ENCODE results near the gene MGAT2.

DNA sequence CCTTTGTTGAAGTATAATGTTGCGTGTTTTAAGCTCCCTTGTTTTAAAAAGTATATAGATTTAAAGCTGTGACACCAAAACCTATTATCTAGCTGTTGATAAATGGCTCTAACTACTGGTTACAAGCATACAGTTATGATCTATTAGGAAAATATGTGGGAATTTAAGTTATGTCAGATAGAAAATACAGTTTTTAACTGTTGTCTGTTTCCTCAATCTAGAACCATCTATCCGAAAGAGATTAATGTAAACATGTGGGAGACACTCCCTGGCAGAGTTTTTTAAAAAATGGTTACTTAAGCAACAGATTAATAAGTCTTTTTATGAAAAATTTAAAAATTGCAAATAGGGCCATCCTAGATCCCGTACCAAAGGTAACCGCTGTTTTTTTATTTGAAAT is 8.3 kb upstream of the MGAT2 start:
- no peak for TF ChIP-seq POLR2A (IDR thresholded peaks at IDR 0.05)
- TF ChIP-seq, protein P1, sequence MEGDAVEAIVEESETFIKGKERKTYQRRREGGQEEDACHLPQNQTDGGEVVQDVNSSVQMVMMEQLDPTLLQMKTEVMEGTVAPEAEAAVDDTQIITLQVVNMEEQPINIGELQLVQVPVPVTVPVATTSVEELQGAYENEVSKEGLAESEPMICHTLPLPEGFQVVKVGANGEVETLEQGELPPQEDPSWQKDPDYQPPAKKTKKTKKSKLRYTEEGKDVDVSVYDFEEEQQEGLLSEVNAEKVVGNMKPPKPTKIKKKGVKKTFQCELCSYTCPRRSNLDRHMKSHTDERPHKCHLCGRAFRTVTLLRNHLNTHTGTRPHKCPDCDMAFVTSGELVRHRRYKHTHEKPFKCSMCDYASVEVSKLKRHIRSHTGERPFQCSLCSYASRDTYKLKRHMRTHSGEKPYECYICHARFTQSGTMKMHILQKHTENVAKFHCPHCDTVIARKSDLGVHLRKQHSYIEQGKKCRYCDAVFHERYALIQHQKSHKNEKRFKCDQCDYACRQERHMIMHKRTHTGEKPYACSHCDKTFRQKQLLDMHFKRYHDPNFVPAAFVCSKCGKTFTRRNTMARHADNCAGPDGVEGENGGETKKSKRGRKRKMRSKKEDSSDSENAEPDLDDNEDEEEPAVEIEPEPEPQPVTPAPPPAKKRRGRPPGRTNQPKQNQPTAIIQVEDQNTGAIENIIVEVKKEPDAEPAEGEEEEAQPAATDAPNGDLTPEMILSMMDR (IDR thresholded peaks at IDR 0.05), result no peak

Measured in esophagus squamous epithelium (tissue), 4 donors.